Stimulated activated CD8-positive, alpha-beta memory T cell treated with anti-CD3 and anti-CD28 coated beads, Interleukin-15, amount 100 ng/mL, for 1 hour (primary cell): ENCODE results near the gene TIAM2.

Experiments
- DNase-seq: peaks from one replicate; pipeline ENCODE4 v3.0.0-alpha.2; 2020; ENCODE audit warnings: low read depth

TIAM2 gene

DNA sequence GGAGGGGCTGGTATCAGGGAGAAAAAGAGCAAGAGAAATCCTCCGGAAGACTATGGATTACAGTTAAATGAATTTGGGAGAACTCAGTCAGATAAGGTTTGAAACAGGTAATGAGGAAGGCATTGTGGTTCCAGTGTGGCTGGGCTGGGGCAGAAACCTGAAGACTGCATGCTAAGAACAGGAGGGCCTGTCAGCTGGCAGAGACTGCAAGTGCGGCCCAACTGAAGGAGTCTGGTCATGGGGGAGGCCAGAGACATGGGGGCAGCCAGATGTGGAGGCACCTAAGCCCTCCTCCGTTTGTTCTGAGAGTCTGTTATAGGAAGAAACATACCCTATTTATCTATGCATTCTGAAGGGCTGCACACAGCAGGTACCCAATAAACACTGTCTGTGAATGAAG is 302.6 kb downstream of the TIAM2 start:
- DNase-seq = no peak

DNA sequence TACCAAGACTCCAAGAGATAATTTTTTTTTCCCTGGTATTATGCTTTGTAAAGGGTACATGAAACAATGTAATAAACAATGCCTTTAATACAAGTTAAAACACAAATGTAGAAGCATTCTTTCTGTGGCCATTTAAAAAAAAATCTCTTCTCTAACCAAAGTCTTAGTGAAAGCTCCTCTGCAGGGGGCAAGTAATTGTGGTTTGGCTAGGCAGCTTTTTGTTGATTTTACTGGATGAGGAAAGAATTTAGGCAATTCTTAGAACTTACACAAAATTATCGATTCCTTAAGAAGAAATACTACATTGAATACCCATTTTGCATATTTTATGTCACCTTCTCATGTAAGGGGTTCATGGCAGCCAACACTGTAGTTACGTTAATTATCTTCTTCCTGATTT is 306.8 kb downstream of the TIAM2 start:
- DNase-seq = no peak

DNA sequence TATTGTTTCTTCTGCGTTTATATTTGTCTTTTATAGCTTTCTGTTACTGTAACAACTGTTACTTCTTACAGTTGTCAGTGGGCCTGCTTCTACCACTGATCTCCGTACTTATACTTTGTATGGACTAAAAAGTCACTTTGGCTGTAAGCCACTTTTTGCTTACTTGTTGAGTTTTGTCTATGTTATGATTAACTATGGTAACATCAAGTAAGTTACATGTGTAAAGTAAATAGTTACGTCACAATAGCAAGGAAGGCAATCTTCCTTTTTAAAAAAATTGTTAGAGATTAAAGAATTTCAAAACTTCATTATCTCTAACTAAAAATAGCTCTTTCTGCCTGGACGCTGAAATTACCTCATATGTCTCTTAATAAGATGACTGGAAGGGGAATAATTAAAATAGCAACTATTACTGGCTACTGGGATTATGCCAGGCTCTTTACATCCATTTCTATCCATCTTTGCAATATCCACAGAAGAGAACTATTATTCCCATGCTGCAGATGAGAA is 308.3 kb downstream of the TIAM2 start:
- DNase-seq = no peak

DNA sequence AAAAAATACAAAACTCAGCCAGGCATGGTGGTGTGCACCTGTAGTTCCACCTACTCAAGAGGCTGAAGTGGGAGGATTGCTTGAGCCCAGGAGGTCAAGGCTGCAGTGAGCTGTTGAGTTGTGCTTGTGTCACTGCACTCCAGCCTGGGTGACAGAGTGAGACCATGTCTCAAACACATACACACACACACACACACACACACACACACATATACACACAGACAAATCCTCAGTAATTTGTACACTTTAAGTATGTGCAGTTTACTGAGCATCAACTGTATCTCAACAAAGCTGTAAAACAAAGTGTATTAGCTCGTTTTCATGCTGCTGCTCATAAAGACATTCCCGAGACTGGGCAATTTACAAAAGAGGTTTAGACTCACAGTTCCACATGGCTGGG is 311.8 kb downstream of the TIAM2 start:
- no peak for DNase-seq
